OCI-LY3 (cell line): ENCODE data around the gene EPS15.

Experiments
- CTCF ChIP-seq: fragments of 200-600, 300-600 bp; sonication (generic); IDR thresholded peaks from 2 replicates; pipeline ENCODE4 v1.5.1; 2014; ENCODE audit warnings: antibody characterized with exemption, low read length, low read depth
- EZH2phosphoT487 ChIP-seq: fragments of 200-600 bp; shearing (Covaris generic); IDR thresholded peaks from 2 replicates; pipeline ENCODE4 v1.6.1; 2018; ENCODE audit warnings: antibody characterized with exemption, mixed run types, low read depth

DNA sequence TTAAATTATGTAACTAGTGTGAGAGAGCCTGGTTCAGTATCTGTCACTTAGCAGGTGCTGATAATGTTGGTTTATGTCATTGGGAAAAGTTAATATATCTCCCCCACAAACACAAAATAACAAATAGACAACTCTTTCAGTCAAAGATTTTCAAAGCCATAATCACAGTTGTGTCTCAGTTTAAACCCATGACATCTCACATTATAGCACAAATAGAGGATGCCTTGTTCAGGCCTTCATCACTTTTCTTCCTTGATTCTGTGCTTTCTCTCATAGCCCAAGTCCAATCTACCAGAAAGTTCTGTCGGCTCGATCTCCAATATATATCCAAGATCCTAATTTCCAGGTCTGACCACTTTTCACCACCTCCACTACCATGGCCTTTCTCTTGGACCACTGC lies 6.2 kb upstream of the EPS15 start:
- TF ChIP-seq EZH2phosphoT487 (no peak), CTCF (no peak)
